Uterus (tissue), 2 donors: ENCODE results near the gene NEK6.

ENCODE experiments used
- POLR2A ChIP-seq, 2 donors: fragments of 450-650 bp; IDR thresholded peaks; one replicate each; pipeline ENCODE4 v1.6.1; 2016; ENCODE audit warnings: antibody characterized with exemption in 2 of 2, mild to moderate bottlenecking in 1 of 2, moderate library complexity in 1 of 2
- TF ChIP-seq, protein P1 (sequence below), 4 experiments: fragments of 200-600 bp in 2 of 4; fragments of 450-650 bp in 2 of 4; sonication (generic) in 2 of 4; IDR thresholded peaks; one replicate each; pipeline ENCODE4 v1.5.1; 2016 to 2019; ENCODE audit warnings: antibody characterized with exemption in 4 of 4, mild to moderate bottlenecking in 2 of 4, moderate library complexity in 1 of 4

DNA sequence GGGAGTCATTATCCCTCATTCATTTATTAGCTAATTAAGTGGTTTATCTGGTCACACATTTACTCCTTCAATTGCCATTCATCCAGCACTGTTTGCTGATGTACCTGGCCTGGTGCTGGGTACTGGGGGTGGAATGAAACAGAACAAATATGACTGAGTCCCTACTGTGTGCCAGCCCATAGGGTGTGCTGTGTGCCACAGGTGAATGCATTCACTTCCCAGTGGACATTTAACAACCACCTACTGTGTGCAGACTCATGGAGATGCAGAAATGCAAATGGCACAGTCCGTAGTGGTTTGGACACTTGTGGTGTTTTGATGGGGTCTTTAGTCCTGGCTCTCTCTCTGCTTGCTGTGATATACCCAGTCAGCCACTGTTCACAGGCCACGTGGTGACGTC is 10.5 kb downstream of the NEK6 start:
- no peak for TF ChIP-seq POLR2A (IDR thresholded peaks at IDR 0.05)
- TF ChIP-seq, protein P1, sequence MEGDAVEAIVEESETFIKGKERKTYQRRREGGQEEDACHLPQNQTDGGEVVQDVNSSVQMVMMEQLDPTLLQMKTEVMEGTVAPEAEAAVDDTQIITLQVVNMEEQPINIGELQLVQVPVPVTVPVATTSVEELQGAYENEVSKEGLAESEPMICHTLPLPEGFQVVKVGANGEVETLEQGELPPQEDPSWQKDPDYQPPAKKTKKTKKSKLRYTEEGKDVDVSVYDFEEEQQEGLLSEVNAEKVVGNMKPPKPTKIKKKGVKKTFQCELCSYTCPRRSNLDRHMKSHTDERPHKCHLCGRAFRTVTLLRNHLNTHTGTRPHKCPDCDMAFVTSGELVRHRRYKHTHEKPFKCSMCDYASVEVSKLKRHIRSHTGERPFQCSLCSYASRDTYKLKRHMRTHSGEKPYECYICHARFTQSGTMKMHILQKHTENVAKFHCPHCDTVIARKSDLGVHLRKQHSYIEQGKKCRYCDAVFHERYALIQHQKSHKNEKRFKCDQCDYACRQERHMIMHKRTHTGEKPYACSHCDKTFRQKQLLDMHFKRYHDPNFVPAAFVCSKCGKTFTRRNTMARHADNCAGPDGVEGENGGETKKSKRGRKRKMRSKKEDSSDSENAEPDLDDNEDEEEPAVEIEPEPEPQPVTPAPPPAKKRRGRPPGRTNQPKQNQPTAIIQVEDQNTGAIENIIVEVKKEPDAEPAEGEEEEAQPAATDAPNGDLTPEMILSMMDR (IDR thresholded peaks at IDR 0.05): no peak
